GM18508 (cell line): ENCODE measurements around the gene IER2.
"Not testable (repeated sequence)": the region's sequence is repeated elsewhere in the genome, so short reads cannot be mapped to it uniquely, and the experiment has no call there.

Experiments used
- ATAC-seq: cut with Tn5 transposase; IDR thresholded peaks from one replicate; pipeline ENCODE4 v1.9.1; 2021; ENCODE audit warnings: moderate number of reproducible peaks; ENCODE audit not compliant: insufficient read depth, unreplicated experiment

Gene IER2

DNA sequence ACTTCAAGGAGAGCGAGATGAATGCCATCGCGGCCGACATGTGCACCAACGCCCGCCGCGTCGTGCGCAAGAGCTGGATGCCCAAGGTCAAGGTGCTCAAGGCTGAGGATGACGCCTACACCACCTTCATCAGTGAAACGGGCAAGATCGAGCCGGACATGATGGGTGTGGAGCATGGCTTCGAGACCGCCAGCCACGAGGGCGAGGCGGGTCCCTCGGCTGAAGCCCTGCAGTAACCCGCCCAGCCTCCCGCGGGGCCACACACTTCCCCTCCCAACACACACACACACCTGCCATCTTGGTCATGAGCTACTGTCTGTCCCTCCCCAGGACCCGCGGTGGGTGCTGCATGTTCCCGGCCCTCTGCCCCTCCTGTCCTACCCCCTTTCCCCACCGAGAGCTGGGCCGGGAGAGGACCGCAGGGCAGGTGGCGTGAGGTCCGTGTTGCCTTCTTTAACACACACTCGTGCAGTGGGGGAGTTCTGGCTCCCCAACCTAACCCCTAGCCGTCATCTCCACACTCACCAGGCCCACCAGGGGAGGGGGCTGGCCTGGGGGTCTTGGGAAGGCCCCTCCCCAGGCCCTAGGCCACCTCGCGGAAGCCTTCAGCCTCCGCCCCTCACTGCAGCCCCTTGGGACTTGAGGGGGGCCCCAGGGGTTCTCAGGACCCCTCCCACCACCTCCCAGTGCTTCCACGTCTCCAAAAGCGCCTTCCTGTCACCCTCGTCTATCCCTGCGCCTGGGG lies 11.9 kb upstream of the IER2 start:
- no peak for ATAC-seq

DNA sequence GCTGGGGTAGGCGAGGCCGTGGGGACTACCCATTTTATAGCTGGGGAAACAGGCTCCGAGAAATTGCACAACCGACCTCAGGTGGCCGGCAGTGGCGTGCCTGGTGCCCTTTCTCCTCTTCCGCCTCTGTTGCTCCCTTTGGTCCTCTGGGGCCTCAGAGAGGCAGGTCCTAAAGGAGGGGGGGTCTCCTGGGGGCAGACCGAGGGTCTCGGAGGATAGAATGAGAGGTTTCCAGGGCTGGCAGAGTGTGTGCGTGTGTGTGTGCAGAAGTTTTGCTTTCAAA lies 11.4 kb upstream of the IER2 start:
- no peak for ATAC-seq

DNA sequence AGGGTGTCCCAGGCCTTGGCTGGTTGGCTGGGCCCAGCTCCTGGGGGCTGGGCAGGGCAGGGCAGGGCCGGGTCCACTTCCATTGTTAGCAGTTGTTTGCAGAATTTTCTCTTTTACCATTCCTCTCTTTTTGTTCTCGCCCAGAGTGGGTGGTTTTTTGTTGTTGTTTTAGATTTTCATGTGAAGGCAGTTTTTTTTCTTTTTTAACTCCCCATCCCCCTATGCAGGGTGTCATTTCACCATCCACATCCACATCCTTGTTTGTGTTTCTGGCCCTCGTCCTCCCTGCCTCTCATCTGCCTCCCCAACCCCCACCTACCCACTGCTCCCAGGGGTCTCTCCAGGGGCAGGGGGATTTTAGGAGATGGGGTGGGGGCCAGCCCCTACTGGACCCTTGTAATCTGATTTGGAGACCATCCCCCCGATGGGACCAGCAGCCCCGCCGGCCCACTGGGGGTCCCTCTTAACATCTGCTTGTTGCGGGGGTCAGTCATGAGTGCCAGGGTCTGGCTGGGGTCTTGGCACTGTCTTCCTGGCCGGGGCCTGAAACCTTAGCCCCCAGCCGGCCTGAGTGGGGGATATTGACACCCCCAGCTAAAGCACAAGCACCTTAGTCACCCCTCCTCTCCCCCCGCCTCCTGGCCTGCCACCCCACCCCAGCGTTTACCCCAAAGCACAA lies 10.4 kb upstream of the IER2 start:
- no peak for ATAC-seq

DNA sequence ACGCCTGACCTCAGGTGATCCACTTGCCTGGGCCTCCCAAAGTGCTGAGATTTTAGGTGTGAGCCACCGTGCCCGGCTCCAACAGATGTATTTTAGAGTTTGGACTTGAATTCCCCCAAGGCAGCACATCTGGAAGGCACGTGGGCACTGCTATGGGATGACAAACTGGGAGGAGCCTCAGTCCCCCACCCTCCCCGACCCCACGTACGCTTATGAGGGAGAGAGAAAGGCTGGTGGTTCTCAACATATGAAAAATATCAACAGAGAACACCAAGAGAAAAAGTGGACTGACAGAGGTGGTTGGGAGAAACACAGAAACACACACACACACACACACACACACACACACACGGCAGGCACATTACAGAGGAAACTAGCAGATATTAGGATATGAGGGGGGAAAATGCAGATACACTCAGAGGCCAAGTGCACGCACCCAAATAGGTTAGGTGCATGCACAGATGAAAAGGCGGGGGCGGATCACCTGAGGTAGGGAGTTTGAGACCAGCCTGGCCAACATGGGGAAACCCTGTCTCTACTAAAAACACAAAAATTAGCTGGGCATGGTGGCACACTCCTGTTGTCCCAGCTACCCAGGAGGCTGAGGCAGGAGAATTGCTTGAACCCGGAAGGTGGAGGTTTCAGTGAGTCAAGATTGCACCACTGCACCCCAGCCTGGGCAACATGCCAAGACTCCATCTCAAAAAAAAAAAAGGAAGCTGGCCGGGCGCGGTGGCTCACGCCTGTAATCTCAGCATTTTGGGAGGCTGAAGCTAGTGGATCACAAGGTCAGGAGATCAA lies 3.2 kb upstream of the IER2 start:
- ATAC-seq: no peak

DNA sequence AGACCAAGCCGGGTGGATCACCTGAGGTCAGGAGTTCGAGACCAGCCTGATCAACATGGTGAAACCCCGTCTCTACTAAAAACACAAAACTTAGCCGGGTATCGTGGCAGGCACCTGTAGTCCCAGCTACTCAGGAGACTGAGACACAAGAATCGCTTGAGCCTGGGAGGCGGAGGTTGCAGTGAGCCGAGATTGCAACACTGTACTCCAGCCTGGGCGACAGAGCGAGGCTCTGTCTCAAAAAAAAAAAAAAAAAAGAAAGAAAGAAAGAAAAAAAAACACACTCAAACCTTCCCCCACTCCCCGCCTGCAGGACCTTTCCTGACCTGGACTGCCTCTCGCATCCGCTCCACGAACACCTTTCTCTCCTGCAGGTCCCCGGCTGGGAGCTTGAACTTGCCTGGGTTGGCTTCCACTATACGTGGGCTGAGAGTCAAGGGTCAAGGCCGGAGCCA lies 1.0 kb upstream of the IER2 start:
- not testable (repeated sequence) for ATAC-seq

DNA sequence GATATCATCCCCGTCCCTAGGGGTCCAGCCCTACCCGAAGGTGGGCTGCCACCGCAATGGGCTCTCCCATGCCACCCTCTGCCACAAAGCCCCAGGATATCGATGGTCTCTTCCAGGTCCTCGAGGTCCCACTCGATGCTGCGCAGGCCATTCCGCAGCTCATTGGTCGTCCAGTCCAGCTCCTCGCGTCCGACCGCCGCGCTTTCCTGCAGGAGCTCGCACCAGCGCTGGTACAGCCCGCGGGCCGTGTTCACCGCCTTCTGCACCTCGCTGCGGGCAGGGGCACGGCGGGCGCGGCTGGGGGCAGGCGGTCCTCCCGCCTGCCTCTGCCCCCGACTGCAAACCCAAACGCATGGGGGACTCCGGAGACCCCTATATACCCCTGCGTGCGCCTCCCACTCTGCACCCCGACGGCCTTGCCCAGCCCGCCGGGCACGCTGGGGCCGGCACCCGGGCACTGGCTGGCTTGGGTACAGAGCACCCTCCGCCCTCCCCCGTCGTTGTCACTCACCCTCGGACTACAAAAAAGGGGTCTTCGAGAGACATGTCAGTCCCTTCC lies 504 bp upstream of the IER2 start:
- no peak for ATAC-seq

DNA sequence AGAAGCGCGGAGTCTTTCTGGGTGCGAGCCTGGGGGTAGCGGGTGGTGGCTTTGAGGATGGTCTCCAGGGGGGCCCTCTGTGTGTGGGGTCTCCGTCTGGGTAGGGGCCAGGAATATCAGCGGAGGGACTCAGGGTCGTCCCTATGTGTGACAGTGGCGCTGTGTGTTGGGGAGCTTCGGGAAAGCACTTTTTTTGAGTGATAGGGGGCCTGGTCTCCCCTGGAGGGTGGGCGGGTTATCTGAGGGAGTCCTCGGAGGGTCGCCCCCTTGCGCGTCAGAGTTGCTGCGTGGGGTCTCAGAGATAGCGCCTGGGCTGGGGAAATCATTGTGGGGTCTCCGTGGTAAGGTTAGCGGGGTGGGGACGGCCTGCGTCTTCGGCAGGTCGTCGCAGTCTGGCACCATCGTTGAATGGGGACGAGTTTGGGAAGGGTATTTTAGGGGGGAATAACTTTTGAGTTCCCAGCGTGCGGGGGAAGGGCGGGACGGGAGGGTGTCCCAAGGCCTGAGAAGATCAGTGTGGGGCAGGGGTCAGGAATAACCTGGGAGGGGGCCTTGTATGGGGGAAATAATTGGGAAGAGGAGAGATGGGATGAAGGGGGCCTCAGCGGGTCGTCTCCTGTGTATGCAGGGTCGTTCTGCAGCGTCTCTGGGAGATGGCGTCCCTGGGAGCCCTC lies 857 bp downstream of the IER2 start:
- no peak for ATAC-seq

DNA sequence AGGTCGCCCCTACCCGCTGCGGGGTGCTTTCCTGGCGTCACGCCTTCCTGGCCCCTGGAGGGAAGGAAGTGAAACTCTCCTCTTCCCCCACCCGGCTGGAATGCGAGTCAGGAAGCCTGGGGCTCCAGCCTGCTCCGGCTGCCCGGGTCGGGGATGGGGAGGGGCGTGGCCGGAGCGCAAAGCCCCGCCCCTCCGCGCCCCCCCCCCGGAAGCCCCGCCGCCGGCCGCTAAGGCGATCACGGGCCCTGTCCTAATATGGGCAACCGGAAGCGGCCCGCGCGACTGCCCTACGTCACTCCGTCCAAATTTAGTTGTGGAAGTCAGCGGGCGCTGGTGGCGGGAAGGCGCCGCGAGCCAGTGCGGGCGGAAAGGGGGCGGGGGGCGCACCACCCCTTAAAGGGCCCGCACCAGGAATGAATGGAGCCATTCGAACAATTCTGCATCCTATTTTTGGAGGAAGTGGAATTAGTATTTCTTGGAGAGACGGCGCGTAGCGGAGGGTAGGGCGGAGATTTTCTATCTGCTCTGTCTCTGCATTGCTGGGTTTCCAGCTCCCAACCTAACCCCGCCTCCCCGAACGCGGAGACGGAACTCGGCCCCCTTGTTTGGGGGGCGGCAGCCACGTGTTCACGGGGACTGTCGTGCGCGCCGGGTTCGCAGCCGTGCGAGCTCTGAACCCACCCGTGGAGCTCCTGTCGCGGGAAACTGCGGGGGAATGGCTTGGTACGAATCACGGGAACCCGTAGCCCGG lies 1.6 kb downstream of the IER2 start:
- no peak for ATAC-seq

DNA sequence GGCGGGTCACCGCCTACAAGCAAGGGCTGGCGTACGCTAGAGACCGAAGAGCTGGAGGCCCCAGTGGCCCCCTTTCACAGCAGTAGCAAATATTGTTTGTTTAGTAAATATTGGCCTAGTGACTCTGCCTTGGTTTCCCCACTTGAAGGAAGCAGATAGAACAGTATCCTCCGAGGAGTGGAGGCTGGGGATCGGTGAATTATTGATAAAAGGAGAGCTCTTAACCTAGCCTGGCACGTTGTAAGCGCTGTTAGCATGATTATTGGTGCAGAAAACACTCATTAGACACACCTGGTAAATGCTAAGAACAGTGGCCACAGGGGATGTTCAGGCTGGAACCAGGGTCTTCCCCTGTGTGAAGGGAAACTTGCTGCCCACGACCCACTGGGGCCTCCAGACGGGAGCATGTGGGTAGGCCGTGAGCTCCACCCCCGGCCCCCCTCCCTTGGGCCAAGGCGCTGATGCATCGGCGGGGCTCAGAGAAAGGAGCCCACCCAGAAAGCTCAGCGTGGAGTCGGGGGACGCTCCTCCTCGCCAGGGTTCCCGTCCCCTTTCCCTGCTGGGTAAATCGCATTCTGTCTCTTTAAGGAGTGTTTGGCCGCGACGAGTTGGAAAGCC lies 2.3 kb downstream of the IER2 start:
- ATAC-seq: no peak

DNA sequence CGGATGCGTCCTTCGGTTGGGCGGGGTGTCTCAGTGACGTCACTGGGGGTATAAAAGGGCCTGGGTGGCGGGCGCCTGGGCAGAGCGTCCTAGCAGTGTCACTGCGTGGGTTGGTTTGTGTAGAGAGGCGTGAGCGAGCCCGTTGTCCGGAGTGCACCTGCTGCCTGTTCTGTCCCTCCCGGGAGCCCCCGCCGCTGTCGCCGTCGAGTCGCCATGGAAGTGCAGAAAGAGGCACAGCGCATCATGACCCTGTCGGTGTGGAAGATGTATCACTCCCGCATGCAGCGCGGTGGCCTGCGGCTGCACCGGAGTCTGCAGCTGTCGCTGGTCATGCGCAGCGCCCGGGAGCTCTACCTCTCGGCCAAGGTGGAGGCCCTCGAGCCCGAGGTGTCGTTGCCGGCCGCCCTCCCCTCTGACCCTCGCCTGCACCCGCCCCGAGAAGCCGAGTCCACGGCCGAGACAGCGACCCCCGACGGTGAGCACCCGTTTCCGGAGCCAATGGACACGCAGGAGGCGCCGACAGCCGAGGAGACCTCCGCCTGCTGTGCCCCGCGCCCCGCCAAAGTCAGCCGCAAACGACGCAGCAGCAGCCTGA lies 2.9 kb downstream of the IER2 start:
- no peak for ATAC-seq

DNA sequence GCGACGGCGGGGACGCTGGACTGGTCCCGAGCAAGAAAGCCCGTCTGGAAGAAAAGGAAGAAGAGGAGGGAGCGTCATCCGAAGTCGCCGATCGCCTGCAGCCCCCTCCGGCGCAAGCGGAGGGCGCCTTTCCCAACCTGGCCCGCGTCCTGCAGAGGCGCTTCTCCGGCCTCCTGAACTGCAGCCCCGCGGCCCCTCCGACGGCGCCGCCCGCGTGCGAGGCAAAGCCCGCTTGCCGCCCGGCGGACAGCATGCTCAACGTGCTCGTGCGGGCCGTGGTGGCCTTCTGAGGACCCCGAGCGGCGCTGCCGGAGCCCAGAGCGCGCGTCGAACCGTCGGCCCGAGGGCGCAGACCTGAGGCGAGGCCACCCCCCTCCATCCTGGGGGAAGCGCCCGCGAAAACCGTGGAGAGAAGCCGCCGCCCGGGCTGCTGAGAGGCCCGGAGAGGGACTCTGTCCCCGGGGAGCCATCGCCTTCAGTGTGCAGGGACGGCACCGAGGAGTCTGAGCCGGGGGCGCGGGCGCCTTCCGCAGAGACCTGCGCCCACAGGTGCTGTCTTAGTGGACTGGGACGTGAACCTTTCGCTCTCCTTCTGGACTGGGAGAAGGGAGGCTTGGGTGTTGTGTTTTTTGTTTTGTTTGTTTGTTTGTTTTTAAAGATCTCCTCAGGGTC lies 3.5 kb downstream of the IER2 start:
- no peak for ATAC-seq

DNA sequence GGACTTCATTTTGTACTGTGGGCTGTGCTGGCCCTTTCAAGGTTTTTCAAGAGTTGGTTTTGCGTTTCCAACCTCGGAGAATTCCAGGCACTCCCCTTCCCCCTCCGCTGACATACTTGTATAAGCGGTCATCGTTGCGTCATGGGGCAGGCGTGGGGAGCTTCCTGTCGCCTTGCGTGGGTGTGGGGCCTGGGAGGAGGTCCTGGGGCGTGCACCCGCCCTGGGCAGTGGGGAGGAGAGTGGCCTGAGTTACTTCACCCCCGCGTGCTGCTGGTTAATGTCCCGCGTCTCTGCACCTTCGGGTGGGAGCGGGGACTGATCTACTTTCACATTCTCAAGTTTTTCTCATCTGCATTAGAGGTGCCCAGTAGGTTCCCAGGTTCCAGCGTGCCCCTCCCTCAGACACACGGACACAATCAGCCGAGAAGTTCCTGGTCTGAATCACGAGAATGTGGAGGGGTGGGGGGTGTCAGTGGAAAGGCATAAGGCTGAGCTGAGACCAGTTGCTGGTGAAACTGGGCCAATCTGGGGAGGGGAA lies 4.1 kb downstream of the IER2 start:
- ATAC-seq: no peak

DNA sequence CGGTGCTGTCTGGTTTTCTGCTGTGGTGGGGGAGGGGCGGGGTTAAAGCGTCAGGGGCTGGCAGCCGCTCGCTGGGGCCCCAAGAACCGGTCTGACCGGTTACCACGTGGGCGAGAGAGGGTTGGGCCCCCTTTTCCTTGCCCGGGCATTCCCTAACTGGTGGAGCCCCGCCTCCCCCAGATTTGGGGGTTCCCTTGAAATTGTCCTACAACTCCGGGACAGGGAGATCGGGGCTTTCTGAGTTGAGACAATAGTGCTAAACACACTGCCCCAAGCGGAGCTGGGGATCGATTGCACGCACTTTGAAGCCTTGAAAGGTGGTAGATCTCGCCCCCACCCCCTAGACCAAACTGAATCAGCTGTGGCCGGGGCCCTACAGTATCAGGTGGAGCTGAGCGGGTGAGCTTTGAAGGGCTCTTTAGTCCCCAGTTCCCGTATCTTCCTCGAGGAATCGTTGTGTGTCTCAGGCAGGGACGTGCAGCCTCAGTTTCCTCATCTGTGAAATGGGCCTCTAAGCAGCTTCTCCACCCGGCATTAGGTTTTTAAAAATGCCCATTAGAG lies 4.8 kb downstream of the IER2 start:
- ATAC-seq: no peak

DNA sequence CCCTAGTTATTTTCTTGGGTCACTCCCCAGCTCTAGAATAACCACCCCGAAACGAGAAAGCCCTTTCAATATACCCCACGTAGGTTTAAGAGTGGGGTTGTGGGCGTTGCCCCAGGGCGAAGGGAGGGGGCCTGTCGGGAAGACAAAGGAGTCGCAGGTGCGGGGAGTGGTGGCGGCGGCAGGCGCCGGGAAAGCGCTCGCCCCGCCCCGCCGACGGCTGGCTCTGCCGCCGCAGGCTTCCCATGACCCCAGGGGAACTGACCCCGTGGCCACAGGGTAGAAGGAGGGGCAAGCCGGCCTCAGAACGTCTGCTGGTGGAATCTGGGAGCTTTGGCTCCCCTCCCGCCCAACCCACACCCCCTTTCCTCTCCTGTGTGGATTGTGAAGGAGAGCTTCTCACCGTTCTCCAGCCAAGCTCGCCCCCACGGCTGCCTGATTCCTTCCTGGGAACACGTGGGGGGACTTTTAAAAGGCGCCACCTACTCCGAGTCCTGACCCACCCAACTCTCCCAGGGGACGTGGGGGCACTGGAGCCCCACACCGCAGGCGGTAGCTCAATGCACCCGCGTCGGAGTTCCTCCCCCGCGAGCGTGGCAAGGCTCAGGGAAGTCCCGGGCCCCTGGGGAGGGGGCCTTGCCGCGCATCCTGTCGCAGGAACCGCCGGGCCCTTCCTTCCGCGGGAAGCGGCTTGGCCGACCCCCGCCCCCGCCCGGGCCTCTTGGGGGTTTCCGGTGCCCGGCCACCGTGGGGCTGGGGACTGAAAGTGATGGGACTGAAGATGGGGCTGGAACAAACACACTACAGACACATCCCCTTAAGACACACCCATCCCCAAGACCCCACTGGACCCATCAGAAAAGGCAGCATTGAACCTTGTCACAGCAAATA lies 5.5 kb downstream of the IER2 start:
- ATAC-seq: no peak

DNA sequence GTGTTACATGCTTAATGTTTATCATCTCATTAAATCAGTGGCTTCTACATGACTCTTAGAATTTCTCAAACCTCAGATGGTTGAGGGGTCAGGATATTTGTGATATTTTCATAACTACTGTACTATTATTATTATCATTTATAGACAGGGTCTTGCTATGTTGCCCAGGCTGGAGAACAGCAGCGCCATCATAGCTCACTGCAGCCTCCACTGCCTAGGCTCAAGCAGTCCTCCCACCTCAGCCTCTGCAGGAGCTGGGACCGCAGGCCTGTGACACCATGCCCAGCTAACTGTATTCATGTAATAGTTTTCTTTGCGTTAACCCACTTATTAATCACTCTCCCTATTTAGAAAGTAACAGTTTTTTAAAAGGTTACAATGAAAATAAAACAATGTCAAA lies 9.5 kb downstream of the IER2 start:
- no peak for ATAC-seq

DNA sequence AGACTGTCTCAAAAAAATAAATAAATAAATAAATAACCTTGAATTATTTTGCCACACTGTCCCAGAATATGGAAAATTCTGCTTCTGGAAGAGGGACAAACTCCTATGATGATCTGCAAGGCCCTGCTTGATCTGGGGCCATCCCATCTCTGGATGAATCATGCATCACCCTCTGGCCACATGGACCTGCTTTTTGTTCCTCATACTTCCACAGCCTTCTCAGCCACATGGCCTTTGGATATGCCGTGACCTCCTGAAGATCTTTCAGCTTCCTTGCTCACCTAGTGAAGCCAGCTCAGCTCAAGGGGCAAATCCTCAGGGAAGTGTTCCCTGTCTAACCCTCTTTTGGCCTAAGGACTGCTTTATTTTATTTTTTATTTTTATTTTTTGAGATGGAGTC lies 10.3 kb downstream of the IER2 start:
- ATAC-seq: no peak
